Thoracic aorta (tissue), 2 donors: ENCODE results near the gene BRMS1L. TPM values are rescaled to one million over a fixed set of nuclear protein-coding genes. Genes with fewer than 3 reads are reported as not detected.

ENCODE experiments used
- ATAC-seq: fragments of 150-250 bp; one replicate; pipeline ENCODE4 v1.8.0; 2017; ENCODE audit warnings: low read depth; ENCODE audit not compliant: insufficient number of reproducible peaks, low FRiP score
- DNase-seq: peaks from one replicate; pipeline ENCODE4 v3.0.0-alpha.2; 2020; ENCODE audit warnings: low spot score
- H3K27ac ChIP-seq, 2 donors: fragments of 200-600 bp; sonication (generic); 1 replicate in 1 of 2; 2 replicates in 1 of 2; pipeline ENCODE4 v1.5.1; 2016; ENCODE audit warnings: mild to moderate bottlenecking in 2 of 2, moderate library complexity in 2 of 2
- H3K27me3 ChIP-seq: fragments of 200-600 bp; sonication (generic); replicated peaks from 2 replicates; pipeline ENCODE4 v1.6.0; 2016; ENCODE audit warnings: mild to moderate bottlenecking; ENCODE audit not compliant: insufficient read depth
- H3K36me3 ChIP-seq: fragments of 200-600 bp; sonication (generic); one replicate; pipeline ENCODE4 v1.5.1; 2016
- H3K4me1 ChIP-seq, 2 donors: fragments of 200-600 bp; sonication (generic); 1 replicate in 1 of 2; 2 replicates in 1 of 2; pipeline versions ENCODE4 v1.5.1 to v1.6.0; 2016; ENCODE audit warnings: low read depth in 2 of 2, mild to moderate bottlenecking in 1 of 2; ENCODE audit not compliant: control insufficient read depth in 1 of 2
- H3K4me3 ChIP-seq: fragments of 200-600 bp; sonication (generic); 2 replicates; pipeline ENCODE4 v1.5.1; 2016; ENCODE audit warnings: mild to moderate bottlenecking
- H3K9me3 ChIP-seq: fragments of 200-600 bp; sonication (generic); 2 replicates; pipeline ENCODE4 v1.5.1; 2016
- total RNA-seq, 2 donors: library from RNA; depleted of rRNA; stranded (reverse); fragments of >200 nt; gene quantifications; one replicate each; pipeline versions ENCODE4 v1.1.0 to v1.2.3, GENCODE V29; 2016
- TF ChIP-seq, protein P1 (sequence below): fragments of 200-600 bp; sonication (generic); IDR thresholded peaks from one replicate; pipeline ENCODE4 v1.5.1; 2019; ENCODE audit warnings: antibody characterized with exemption

The BRMS1L gene
- total RNA-seq, 2 donors from 2014 or later, result 5.0 to 12.8 TPM

DNA sequence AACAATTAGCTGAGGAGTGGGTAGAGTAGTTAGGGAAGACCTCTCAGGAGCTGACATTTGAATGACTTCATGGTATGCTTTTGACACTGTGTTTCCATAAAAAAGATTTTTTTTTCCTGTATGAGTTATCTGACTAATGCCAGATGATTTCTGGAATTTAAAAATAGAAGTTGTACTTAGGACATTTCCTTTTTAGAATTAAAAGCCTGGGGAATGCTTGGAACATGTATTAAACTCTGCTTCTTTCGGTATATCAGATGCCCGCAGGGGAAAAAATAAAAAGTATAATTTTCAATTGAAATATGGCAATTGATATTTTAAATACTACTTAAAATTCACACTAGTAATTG lies 41.1 kb downstream of the BRMS1L start:
- TF ChIP-seq, protein P1, sequence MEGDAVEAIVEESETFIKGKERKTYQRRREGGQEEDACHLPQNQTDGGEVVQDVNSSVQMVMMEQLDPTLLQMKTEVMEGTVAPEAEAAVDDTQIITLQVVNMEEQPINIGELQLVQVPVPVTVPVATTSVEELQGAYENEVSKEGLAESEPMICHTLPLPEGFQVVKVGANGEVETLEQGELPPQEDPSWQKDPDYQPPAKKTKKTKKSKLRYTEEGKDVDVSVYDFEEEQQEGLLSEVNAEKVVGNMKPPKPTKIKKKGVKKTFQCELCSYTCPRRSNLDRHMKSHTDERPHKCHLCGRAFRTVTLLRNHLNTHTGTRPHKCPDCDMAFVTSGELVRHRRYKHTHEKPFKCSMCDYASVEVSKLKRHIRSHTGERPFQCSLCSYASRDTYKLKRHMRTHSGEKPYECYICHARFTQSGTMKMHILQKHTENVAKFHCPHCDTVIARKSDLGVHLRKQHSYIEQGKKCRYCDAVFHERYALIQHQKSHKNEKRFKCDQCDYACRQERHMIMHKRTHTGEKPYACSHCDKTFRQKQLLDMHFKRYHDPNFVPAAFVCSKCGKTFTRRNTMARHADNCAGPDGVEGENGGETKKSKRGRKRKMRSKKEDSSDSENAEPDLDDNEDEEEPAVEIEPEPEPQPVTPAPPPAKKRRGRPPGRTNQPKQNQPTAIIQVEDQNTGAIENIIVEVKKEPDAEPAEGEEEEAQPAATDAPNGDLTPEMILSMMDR, result no peak
- Histone ChIP-seq H3K27me3 (no peaks in the 10 kb centered on the region), H3K36me3 (peaks cover 16% of the 10 kb centered on the region), H3K9me3 (no peaks in the 10 kb centered on the region), H3K4me1 (peaks cover 14 to 30% of the 10 kb centered on the region in 2 donors), H3K4me3 (peak overlapping the region; percentile 37), H3K27ac (peak overlapping the region; percentile 52 to 68)
- ATAC-seq (peak; percentile 50), DNase-seq (no peak)

DNA sequence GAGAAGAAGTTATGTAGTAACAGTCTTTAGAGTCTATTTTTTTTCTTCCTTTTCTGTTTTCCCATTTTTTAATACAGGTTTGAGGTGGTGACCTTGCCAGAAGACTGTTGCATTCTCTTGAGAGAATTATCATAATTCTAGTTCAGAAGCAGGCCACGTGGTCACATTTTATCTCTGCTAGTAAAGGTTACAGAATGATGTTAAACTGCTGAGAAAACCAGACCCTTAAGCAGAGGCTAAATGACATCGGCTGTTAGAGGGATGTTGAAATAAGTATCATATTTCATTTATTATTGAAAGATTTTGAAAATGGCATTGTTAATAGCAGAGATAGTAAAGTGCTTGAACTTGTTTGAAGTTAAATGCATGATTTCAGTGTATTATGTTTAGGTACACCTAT lies 49.2 kb downstream of the BRMS1L start:
- Histone ChIP-seq H3K4me3 (no peak overlapping the region), H3K36me3 (peaks cover 4% of the 10 kb centered on the region), H3K27me3 (no peaks in the 10 kb centered on the region), H3K27ac (no peak overlapping the region), H3K9me3 (no peaks in the 10 kb centered on the region), H3K4me1 (peaks cover 10 to 18% of the 10 kb centered on the region in 2 donors)
- no peak for ATAC-seq
- TF ChIP-seq, protein P1, result no peak
- DNase-seq, result no peak

DNA sequence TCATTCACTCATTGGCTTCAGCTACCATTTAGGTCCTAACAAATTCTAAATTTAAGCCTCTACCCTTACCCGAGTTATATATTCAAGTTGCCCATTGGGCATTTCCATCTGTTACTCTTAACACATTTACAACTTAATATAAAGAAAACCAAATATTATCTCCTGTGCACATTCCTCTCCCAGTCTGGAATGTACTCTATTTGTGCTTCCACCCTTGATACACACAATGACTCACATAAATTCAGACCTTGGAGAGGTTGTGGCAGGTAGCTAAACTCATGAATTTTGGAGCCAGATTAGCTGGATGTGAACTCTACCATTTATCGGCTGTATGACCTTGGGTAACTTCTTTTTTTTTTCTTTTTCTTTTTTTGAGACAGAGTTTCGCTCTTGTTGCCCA lies 51.1 kb downstream of the BRMS1L start:
- Histone ChIP-seq H3K36me3 (no peaks in the 10 kb centered on the region), H3K4me1 (peaks cover 10 to 18% of the 10 kb centered on the region in 2 donors), H3K4me3 (no peak overlapping the region), H3K9me3 (no peaks in the 10 kb centered on the region), H3K27me3 (no peaks in the 10 kb centered on the region), H3K27ac (no peak overlapping the region)
- DNase-seq, result no peak
- TF ChIP-seq, protein P1, result no peak
- no peak for ATAC-seq

DNA sequence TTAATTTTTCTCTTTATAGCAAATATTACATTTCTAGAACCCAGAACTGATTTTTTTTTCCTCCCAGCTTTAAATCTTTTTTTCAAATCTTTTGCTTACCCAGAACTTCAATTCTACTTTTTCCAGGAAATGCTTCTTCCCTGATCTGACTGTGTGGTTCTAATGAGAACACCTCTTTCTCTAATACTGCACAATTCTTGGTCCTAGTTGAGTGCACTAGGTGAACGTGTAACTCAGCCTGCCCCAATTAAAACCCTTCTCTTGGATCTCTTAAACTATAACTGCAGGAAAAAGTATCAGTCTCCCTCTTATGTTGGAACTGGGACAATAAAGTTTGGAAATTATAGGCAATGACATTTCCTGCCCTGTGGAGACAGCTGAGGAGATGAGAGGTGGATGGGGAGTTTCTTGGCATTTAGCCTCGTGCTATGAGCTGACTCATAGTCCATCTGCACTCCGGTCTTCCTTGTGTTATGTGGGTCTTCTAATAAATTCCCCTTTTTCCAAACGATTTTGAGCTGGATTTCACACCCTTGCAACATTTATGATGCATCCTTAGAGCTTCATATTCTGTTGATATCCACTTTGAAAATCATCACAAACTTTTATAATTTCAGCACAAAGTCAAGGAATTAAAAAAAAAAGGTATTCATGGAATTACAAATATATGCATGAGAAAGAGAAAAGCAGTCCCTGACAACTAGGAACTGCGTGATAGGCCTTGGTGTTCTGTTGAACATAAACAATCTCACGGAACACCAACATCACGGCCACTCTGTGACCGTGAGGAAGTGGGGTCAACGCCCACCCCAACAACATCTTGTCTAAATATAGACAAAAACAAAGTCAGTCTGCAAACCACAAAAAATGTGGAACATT lies 52.4 kb downstream of the BRMS1L start:
- DNase-seq (no peak), ATAC-seq (no peak)
- H3K27me3 ChIP-seq, result no peaks in the 10 kb centered on the region
- H3K36me3 ChIP-seq, result no peaks in the 10 kb centered on the region
- H3K9me3 ChIP-seq, result no peaks in the 10 kb centered on the region
- no peak overlapping the region for H3K4me3 ChIP-seq
- TF ChIP-seq, protein P1, result no peak
- peaks cover 10 to 18% of the 10 kb centered on the region in 2 donors for H3K4me1 ChIP-seq
- peak overlapping the region; percentile 17 to 23 for H3K27ac ChIP-seq

DNA sequence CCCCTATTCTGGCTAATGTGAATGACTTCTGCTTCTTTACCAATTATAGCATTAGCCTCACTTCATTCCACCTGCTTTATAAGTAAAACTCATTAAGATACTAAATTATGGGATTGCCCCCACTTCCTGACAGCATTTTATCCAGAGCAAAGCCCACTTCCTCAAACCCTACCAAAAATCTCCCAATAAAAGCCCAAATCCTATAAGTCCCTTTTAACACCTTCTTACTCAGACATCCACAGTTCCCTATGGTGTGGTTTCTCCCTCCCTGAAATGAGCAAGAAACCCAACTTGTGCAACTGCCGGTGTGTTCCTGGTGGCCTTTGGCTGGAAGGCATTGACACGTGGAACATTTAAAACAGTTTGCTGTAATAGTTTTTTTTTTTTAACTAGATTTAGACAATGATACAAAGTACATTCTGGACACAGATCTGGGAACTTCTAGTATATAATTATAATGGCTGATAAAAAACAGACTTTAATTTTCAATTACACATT lies 53.1 kb downstream of the BRMS1L start:
- peaks cover 14 to 18% of the 10 kb centered on the region in 2 donors for H3K4me1 ChIP-seq
- ATAC-seq (no peak), DNase-seq (no peak)
- peak overlapping the region in 1 of 2 donors; percentile 23 for H3K27ac ChIP-seq
- H3K4me3 ChIP-seq, result no peak overlapping the region
- TF ChIP-seq, protein P1, result no peak
- H3K36me3 ChIP-seq, result no peaks in the 10 kb centered on the region
- no peaks in the 10 kb centered on the region for H3K27me3 ChIP-seq
- no peaks in the 10 kb centered on the region for H3K9me3 ChIP-seq
